ENCODE measurements around the gene C11orf52.

Gene C11orf52

DNA sequence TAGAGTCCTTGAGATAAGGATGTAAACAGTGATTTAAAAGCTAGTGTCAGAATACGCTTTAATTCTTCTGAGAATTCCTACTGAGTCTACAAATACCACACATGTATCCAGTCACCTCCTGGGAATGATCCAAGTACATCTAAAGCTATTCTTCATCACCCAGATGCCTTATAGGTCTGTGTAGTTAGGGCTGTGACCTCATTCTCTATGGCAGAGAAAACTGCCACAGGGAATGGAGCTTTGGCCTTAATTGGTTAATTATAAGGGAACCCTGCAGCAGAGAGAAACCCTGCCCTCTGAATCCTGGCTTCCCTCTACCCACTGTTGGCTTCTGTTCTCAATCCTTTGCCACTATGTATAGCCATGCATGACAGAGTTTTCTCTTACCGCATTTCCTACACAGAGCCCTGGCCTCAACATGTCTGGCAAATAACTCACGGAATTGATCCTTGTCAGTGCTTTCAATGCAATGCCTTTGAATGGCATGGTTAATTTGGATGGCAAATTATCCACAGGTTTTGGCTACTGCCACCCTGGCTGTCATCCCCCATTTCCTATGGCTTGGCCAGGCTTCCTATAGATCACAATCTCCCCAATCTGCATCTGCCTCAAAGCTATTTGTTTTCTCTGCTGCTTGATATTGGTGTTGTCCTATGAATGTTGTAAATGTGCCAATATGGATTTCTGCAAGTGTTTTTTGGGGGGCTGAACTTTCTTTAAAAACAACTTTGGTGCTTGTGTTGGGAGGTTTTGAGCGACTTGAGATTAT lies 21.3 kb downstream of the C11orf52 start:
- DNase-seq = no peak

DNA sequence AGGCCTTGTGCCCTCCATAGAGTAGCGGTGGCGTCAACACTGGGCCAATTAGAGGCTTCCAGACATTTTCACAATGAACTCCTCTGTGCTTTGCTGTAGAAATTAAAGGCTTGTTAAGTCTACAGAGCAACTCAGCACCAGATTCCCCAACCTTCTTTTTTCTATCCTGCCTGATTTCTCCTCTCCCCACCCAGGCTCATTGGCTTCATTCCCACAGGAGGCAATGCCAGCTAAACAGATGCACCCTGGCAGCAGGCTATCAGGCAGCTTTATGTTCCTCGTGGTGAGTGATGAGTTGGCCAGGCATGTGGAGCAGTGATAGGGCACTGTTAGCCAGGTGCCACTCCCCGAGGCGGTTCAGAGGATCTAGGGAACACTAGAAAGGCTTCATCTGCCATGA lies 23.2 kb downstream of the C11orf52 start:
- DNase-seq = no peak

DNA sequence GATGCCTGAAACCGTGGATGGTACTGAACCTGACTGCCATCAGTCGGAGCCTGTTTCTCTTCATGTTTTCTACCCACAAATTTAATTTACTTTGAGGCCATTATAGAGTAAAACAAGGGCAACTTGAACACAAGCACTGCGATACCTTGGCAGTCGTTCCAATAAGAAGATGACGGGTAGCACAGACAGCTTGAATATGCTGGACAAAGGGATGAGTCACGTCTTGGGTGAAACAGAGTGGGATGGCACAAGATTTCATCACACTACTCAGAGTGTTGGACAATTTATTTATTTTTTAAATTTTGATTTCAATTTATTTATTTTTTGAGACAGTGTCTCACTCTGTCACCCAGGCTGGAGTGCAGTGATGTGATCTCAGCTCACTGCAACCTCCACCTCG lies 24.1 kb downstream of the C11orf52 start:
- DNase-seq = no peak

DNA sequence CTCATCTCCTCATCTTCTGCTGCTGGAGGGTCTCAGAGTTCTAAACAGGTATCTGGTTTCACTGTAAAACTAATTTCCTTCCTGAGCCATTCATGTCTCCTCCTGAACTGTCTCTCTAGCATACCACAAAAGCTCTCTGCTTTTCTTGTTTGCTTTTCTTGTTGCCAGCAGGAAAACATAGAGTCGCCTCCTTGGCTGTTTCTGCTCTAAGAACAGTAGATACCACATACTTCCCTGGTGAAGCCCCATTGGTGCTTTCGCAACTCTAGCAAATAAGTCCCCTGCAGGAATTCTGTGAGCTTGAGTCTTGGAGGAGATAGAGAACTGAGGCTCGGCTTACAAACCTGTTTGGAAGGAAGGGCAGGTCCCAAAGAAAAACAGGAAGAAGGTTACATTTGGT lies 25.4 kb downstream of the C11orf52 start:
- DNase-seq = no peak

DNA sequence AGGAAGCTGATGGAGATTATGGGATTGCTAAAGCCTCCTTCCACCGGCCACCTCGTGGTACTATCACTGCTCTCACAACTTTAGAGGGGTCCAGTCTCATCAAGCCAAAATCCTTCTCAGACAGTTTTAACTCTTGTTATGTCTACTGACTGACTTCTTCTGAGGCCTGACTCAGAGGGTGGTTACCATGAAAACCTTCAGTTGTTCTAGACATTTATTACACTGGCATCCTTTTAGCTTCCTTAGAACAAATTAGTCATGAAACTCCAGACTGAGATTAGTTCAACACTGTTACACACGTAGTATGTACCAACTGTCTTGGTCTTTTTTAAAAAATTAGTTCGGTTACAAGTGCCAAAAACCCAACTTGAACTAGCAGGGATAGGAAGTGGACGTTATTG lies 25.9 kb downstream of the C11orf52 start:
- DNase-seq = no peak

DNA sequence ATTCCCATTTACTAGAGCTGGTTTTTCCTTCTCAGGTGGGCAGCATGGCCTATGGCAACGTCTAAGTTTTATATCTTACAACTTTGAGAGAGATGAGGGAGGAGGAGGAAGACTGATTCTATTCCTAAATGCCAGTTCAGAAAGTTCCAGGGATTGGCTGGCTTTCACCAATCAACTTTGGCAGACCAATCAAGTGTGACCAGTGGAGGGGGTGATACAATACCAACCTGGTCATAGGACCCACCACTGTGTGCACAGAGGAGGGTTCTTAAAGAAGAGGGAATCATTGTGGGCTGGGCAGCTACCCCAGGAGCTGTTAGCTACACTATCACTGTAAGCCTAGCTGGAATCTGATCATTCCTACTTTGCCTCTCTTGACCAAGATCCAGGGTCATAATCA lies 26.5 kb downstream of the C11orf52 start:
- no peak for DNase-seq

DNA sequence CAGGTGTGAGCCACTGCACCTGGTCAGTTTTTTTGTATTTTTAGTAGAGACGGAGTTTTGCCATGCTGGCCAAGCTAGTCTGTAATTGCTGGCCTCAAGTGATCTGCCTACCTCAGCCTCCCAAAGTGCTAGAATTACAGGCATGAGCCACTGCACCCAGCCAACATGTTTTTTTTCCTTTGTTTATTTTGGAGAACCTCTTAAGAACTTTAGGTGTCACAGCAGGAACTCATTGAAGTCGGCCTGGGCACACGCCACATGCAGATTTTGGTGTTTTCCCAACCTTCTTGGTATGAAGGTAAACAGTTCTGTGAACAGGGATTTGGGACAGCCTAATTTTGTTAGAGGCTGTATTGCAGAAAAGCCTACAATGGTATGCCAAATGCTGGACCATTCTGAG lies 27.8 kb downstream of the C11orf52 start:
- DNase-seq = no peak

DNA sequence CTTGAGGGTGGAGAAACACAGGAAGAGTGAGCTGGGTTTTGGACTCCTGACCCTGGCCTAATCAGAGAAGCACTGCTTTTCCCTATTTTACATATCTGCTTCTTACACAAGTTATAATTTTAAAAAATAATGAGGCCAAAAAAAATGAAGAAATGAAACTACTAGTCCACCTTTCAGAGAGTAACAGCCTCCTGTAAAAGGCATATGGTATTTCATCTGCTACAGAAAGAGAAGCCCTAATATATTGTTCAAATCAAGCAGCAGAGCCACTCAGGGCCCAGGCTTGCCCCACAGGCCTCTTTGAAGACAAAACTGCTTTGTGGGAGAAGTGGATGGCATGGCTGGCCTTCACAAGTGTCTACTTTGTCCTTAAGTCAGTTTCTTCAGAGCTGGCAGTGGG lies 28.4 kb downstream of the C11orf52 start:
- no peak for DNase-seq

DNA sequence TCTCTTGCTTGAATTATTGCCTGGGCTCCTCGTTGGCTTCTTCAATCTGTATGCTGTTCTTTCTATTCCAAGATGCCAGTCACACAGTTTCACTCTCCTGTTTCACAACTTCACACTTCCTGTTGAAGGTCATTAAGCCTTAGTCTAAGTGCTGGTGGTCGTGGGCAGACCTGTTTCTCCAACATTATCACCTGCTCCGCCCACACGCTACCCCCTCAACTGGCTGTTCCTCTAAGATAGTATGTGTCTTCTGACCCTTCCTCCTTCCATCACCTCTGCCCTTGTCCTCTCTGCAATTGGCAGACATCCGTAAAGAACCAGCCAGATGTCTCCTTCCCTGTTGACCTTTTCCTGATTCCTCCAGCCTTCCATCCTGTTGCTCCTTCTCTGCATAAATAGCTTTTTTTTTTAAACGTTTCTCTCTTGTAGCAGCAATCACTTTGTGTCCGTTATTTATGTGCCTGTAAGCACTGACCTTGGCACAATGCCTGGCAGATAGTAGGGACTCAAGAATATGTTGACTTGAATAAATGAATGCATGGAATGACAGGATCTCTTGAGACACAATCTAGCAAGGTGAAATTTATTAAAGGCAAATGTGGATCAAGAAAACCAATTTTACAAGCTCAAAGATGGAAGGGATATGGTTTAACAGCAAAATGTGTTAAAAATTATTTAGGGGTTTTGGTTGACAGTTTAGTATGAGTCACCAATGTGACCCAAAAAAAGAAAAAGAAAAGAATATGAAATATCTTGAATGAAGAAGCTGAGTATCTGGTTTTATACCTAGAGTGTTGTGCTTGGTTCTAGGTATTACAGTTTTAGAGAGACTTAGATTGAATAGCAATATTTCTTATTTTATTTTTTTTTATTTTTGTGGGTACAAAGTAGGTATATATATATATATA lies 31.1 kb downstream of the C11orf52 start:
- DNase-seq = peak; percentile 40

DNA sequence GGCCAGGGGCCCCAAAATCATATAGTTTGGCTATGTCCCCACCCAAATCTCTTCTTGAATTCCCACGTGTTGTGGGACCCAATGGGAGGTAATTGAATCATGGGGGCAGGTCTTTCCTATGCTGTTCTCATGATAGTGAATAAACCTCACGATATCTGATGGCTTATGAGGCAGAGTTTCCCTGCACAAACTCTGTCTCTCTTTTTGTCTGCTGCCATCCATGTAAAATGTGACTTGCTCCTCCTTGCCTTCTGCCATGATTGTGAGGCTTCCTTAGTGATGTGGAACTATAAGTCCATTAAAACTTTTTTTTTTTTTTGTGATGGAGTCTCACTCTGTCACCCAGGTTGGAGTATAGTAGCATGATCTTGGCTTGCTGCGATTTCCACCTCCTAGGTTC lies 32.9 kb downstream of the C11orf52 start:
- DNase-seq = no peak

DNA sequence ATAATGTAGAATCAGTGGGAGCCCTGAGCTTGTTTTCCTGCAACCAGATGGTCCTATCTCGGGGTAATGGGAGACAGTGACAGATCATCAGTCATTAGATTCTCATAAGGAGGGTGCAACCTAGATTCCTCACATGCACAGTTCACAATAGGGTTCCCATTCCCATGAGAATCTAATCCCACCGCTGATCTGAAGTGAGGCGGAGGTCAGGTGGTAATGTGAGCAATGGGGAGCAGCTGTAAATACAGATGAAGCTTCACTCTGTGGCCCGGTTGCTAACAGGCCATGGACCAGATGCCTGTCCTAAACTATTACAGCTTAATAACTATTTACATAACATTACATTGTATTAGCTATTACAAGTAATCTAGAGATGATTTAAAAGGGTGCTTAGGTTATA lies 35.4 kb downstream of the C11orf52 start:
- no peak for DNase-seq

DNA sequence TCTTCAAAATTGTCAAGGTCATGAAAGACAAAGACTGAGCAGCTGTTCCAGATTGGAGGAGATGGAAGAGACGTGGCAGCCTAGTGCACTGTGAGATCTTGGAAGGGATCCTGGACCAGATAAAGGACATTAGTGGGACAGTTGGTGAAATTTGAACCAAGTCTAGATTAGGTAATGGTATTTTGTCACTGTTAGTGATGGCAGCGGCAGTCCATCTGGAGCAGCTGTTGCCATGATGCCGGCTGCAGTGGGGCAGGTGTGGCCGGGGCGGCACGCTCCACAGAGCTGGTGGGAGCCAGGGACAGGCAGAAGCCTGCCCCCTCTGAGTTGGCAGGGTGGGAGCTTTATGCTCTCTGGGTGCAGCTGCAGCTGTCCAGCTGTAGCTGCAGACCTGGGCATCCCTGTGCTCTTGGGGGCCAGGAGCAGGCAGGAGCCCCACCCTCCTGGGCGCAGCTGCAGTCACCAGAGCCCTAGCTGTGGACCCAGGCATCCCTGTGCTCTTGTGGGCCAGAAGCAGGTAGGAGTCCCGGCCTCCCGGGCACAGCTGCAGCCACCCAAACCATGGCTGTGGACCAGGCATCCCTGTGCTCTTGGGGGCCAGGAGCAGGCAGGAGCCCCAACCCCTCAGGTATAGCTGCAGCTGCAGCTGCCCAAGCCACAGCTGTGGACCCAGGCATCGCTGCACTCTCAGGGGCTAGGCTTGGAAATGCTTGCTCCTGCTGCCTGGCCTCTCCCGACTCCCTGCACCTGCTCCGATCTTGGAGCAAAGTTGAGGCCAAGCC lies 39.1 kb downstream of the C11orf52 start:
- no peak for DNase-seq

DNA sequence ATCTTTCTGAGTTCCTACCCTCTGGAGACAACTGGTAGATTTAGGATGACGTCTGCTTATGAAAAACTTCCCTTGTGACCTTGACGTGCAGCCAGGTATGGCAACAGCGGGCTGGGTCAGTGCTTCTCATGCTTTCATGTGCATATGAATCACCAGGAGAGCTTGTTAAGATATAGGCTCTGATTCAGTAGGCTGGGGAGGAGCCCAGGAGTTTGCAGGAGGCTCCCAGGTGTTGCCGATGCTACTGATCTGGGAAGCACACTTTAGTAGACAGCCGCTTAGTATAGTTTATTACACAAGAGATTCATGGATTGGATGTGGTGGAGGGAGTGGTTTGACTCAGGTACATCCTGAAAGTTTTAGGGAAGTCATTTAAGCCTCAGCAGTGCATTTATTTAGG lies 42.2 kb downstream of the C11orf52 start:
- DNase-seq = no peak

DNA sequence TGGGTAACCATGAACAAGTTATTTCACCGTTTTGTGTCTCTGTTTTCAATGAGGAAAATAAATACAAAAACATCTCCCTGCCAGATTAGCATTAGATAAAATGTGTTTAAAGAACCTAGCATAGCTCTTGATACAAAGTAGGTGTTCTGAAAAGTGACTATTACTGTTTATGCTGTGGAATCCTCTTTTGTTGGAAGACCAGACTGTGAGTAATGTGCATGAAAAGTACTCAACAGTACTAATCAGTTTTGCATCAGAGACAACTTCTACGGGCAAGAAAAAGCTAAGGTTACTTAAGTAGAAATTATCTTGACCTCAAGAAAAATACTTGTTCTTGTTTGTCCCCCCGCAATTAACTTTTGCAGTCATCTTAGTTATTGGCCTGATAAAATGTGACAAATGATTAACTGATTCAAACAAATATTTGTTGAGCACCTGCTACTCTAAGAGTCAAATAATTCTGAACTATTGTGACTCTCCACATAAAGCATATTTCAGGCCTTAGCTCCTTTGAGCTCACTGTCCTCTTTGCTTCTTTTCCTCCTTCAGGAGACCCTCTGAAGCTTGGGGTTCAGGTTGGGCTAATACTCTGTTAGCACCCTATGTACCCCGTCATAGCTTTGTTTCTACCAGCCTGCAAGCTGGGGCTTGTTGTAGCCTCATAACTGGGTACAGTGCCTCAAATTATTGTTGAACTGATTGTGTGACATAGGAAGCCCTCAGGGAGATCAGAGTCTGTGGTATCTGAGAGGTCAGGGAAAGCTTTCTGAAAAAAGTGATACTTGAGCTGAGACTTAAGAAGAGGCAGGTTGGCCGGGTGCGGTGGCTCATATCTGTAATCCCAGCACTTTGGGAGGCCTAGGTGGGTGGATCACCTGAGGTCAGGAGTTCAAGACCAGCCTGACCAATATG lies 42.9 kb downstream of the C11orf52 start:
- no peak for DNase-seq

DNA sequence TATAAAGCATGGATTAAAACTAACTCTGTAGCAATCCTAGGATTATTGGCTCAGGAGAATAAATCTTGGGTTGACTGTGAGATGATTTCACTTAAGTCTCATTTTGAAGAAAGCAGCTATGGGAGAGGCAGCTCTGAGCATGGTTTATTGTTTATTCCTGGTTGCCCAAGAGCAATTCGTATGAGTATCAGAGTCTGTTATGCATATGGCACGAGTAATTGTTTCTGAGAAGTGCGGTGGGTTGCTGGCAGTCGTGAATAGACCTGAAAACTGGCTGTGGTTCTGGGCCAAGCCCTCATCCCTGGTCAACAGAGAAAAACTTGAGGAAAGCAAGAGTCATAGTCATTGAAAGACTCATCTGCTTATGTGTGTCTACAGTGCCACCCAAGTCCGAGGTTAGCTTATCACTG lies 45.2 kb downstream of the C11orf52 start:
- DNase-seq = no peak

DNA sequence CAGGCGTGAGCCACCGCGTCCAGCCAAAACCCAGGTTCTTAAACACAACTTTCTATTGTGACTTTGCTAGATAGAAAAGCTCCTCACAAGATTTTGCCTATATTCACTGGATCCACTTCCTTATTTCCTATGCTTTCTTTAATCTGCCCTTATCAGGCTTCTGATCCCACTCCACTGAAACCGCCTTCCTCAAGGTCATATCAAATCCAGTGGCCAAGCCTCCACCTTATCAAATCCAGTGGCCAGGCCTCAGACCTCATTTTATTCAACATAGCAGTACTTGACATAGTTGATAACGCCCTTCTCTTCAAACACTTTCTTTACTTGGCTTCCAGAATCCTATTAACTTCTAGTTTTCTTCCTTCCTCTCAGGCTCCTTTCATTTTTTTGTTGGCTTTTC lies 48.0 kb downstream of the C11orf52 start:
- DNase-seq = no peak

DNA sequence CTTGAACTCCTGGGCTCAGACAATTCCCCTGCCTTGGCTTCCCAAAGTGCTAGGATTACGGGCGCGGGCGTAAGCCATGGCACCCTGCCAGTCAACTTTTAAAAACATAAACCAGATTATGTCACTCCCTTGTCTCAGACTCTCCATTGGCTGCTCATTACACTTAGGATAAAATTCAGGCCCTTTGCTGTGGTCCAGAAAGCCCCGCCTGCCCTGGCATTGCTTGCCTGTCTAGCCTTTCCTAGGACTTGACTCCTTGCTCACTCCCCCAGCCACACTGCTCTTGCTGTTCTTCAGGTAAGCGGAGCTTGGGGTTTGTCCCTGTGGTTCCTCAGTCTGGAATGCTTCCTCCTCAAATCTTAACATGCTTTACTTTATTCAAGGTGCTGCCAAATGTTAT lies 48.9 kb downstream of the C11orf52 start:
- DNase-seq = no peak

DNA sequence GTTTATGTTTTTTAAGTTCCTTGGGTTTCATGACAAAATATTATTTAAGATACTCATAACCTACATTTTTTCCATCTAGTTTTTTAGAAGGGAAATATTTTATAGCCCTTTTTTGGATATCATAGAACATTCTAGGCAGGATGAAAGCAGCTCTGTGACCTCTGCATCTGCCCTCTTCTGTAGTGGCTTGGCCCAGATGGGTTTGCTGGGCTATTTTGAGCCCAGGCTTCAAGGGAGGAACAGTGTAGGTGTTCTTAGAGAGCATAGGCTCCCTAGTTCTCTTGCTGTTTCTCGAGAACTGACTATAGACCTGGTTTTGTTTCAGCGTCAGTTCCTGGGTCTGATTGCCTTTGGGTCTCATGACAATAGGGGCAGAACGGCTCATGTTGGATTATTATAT lies 50.6 kb downstream of the C11orf52 start:
- no peak for DNase-seq

DNA sequence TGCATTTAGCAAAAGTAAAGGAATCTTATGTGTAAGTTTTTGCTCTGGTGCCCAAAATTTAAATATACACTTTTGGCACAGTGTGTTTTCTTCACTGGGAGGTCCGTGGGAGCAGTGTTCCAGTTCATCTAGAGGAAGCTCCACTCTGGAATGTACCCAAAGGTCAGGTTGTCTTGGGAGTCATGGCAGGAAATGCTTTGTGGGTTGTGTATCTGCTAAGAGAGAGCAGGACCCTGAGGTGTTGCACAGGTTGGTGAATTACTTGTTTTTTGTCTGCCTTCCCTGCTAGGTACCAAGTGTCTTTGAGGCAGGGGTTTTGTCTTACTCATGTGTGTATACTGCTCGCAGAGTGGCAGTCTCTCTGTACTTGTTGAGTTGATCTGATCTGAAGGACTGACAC lies 55.7 kb downstream of the C11orf52 start:
- no peak for DNase-seq

DNA sequence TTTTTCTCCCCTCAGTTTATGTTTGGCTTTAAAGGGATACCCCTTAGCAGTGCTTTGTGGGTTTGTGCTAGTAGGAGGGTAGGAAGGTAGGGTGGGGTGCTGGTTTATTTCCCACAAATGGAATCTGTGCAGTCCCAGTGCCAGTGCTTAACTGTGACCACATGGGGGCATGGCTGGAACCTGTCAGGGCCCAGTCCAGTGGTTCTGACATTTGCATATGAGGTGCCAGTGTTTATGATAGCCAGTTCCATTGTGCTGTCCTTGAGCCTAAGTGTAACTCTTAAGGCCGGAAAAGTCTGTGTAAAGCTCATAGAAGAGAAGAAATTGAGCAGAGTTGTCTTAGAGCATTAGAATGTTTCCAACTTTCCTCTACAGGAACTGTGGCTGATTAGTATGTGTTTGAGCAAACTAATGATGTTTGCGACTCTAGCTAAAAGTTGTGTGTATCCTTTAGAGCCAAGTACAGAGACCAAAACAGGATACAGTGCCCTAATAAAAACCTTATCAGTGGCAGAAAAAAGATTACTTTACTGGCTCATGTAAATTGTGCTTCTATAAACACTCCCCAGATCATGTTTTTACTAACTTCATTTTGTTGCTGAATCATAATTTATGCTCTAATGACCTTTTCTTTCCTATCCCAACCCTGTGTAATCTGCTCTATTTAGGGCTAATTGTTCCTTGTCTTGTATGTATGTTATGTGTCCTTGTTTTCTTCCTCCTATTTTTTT lies 56.5 kb downstream of the C11orf52 start:
- no peak for DNase-seq

DNA sequence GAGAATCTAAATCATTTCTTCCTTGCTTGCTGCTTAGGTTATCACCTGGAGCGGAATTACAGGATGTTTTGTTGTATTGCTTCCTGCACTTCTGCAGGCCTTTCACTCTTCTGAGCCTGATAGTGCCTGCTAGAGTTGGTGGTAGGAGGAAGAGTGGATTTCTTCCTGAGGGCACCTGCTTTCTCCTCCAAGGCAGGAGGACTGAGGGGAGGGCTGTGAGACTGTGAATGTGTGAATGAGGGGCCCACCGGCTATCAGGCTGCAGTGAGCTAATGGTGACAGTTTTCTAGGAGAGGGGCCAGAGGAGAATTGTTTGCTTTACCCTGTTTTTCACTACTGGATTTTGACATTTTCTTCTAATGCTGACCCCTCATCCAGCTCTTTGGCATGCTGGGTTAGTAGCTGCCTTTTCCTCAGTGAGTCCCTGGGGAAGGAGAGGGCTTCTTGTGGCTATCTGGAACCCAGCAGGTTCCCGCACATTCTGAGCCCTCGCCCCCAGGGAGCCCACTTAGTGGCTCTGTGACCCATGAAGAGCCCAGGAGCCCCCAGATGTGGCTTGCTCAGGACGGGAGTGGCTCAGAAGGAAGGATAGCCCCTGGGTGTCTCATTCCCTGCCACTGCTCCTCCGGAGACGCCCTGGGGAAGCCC lies 57.5 kb downstream of the C11orf52 start:
- no peak for DNase-seq

All from NK-92 treated with Interleukin-12 subunit alpha and Interleukin-12 subunit beta, amount 100 ng/mL, for 24 hours (cell line).